Measurements from ENCODE around the gene THEMIS2. TPM values are rescaled to one million over a fixed set of nuclear protein-coding genes. Genes with fewer than 3 reads are reported as not detected.

Gene THEMIS2
- total and polyA plus RNA-seq, 9 of the 15 experiments (the other 6 are each of a cell fraction or from before 2014, with no cell fraction given), result 2.3 to 12.7 (median 8.0) TPM

DNA sequence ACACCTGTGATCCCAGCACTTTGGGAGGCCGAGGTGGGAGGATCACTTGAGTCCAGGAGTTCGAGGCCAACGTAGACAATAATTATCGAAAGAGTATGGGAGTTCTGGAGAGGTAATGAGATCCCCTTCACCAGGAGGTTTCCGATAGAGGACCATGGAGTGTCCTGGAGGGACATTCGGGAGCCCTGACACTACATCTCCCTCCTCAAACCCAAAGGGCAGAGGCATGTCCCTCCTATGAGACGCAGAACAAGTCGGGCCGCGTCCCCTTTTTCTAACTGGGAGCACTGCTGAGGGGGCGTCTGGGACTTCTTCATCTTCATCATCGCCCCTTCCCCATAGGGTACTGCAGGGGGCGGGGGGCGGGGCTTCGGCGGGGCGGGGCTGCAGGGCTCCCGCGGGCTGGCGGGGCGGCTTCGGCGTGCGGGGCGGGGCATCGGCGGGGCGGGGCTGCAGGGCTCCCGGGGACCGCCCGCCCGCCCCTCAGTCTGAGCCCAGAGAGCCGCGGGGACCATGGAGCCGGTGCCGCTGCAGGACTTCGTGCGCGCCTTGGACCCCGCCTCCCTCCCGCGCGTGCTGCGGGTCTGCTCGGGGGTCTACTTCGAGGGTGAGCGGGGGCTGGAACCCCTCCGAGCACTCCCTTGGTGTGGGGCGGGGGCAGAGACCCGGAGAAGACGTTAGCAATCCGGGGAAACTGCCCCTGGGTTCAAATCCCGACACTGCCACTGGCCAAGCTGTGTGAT, at the start of gene THEMIS2 (continued):
- TF ChIP-seq, protein P1, sequence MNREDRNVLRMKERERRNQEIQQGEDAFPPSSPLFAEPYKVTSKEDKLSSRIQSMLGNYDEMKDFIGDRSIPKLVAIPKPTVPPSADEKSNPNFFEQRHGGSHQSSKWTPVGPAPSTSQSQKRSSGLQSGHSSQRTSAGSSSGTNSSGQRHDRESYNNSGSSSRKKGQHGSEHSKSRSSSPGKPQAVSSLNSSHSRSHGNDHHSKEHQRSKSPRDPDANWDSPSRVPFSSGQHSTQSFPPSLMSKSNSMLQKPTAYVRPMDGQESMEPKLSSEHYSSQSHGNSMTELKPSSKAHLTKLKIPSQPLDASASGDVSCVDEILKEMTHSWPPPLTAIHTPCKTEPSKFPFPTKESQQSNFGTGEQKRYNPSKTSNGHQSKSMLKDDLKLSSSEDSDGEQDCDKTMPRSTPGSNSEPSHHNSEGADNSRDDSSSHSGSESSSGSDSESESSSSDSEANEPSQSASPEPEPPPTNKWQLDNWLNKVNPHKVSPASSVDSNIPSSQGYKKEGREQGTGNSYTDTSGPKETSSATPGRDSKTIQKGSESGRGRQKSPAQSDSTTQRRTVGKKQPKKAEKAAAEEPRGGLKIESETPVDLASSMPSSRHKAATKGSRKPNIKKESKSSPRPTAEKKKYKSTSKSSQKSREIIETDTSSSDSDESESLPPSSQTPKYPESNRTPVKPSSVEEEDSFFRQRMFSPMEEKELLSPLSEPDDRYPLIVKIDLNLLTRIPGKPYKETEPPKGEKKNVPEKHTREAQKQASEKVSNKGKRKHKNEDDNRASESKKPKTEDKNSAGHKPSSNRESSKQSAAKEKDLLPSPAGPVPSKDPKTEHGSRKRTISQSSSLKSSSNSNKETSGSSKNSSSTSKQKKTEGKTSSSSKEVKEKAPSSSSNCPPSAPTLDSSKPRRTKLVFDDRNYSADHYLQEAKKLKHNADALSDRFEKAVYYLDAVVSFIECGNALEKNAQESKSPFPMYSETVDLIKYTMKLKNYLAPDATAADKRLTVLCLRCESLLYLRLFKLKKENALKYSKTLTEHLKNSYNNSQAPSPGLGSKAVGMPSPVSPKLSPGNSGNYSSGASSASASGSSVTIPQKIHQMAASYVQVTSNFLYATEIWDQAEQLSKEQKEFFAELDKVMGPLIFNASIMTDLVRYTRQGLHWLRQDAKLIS (CRISPR knock-in tag; IDR thresholded peaks at IDR 0.05), result no peak; the same call in 1 of the 2 replicates
- no peak for TF ChIP-seq ZNF274 (IDR thresholded peaks at IDR 0.05; ENCODE audit: borderline replicate concordance, low read depth, low read length)
- TF ChIP-seq BDP1 (IDR thresholded peaks at IDR 0.05; ENCODE audit: insufficient read depth, insufficient read length), result no peak
- TF ChIP-seq, protein P2, sequence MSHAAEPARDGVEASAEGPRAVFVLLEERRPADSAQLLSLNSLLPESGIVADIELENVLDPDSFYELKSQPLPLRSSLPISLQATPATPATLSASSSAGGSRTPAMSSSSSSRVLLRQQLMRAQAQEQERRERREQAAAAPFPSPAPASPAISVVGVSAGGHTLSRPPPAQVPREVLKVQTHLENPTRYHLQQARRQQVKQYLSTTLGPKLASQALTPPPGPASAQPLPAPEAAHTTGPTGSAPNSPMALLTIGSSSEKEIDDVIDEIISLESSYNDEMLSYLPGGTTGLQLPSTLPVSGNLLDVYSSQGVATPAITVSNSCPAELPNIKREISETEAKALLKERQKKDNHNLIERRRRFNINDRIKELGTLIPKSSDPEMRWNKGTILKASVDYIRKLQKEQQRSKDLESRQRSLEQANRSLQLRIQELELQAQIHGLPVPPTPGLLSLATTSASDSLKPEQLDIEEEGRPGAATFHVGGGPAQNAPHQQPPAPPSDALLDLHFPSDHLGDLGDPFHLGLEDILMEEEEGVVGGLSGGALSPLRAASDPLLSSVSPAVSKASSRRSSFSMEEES (CRISPR knock-in tag; IDR thresholded peaks at IDR 0.05), result no peak
- peak; percentile 62; the same call in 1 of the 2 replicates for TF ChIP-seq RB1 (IDR thresholded peaks at IDR 0.05; ENCODE audit: low read depth)
- 0 out of 2 replicates have a peak, but pooled peaks have one; percentile 55 for TF ChIP-seq CXXC5 (CRISPR knock-in tag; IDR thresholded peaks at IDR 0.05)
- 0 out of 2 replicates have a peak, but pooled peaks have one; percentile 49 for TF ChIP-seq ZNF165 (CRISPR knock-in tag; IDR thresholded peaks at IDR 0.05; ENCODE audit: borderline replicate concordance)
- TF ChIP-seq, protein P3, sequence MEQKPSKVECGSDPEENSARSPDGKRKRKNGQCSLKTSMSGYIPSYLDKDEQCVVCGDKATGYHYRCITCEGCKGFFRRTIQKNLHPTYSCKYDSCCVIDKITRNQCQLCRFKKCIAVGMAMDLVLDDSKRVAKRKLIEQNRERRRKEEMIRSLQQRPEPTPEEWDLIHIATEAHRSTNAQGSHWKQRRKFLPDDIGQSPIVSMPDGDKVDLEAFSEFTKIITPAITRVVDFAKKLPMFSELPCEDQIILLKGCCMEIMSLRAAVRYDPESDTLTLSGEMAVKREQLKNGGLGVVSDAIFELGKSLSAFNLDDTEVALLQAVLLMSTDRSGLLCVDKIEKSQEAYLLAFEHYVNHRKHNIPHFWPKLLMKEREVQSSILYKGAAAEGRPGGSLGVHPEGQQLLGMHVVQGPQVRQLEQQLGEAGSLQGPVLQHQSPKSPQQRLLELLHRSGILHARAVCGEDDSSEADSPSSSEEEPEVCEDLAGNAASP (IDR thresholded peaks at IDR 0.05), result no peak
- TF ChIP-seq KLF10 (CRISPR knock-in tag; IDR thresholded peaks at IDR 0.05), result no peak
- 0 out of 2 replicates have a peak, but pooled peaks have one; percentile 35 for TF ChIP-seq ZNF143 (CRISPR knock-in tag; IDR thresholded peaks at IDR 0.05)
- TF ChIP-seq, protein P4, sequence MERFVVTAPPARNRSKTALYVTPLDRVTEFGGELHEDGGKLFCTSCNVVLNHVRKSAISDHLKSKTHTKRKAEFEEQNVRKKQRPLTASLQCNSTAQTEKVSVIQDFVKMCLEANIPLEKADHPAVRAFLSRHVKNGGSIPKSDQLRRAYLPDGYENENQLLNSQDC (CRISPR knock-in tag; IDR thresholded peaks at IDR 0.05), result no peak
- TF ChIP-seq NR3C1 (CRISPR knock-in tag; IDR thresholded peaks at IDR 0.05), result no peak
- TF ChIP-seq ZNF224 (CRISPR knock-in tag; IDR thresholded peaks at IDR 0.05), result no peak
- TF ChIP-seq ZNF316 (IDR thresholded peaks at IDR 0.05), result no peak
- TF ChIP-seq ZBTB7A (IDR thresholded peaks at IDR 0.05; ENCODE audit: borderline replicate concordance, control insufficient read depth, low read depth, low read length), result peak; percentile 67; the same call in 1 of the 2 replicates
- peak; percentile 69; the same call in 1 of the 2 replicates for TF ChIP-seq PHF8 (IDR thresholded peaks at IDR 0.05; ENCODE audit: borderline replicate concordance, low read length)
- TF ChIP-seq TGIF2 (CRISPR knock-in tag; IDR thresholded peaks at IDR 0.05), result no peak
- TF ChIP-seq CBFB (CRISPR knock-in tag; IDR thresholded peaks at IDR 0.05), result no peak
